GM21526 (cell line): Measurements from ENCODE around the gene PCF11.
"Not testable (repeated sequence)": the region's sequence is repeated elsewhere in the genome, so short reads cannot be mapped to it uniquely, and the experiment has no call there.

Source experiments
- ATAC-seq: cut with Tn5 transposase; IDR thresholded peaks from one replicate; pipeline ENCODE4 v1.9.1; 2021; ENCODE audit warnings: moderate library complexity; ENCODE audit not compliant: unreplicated experiment, low FRiP score

The PCF11 gene

DNA sequence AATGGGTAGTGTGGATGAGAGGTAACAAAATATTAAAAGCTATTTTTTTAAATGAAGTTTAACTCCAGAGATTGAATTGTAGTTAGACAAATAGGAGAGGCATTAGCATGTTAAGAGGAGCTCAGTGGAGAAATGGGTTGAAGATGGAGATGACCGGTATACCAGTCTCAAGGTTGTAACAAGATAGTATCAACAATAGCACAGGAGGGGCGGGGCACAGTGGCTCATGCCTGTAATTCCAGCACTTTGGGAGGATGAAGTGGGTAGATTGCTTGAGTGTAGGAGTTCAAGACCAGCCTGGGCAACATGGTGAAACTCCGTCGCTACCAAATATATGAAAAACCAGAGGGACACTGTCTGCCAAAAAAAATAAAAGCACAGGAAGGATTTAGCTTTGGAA lies 30.5 kb downstream of the PCF11 start:
- ATAC-seq, result no peak

DNA sequence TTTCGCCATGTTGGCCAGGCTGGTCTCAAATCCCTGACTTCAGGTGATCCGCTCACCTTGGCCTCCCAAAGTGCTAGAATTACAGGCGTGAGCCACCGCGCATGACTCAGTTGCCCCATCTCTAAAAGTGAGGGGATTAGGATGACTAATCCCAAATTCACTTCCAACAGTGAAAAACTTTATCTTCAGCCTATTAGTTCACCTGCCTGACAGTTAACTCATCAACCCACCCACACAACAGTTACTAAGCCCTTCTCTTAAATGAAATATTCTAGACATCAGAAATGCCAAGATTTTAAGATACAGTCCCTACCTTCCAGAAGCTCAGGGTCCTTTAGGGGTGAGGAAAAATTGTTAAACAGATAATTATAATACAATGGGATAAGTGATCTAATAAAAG lies 34.6 kb downstream of the PCF11 start:
- no peak for ATAC-seq

DNA sequence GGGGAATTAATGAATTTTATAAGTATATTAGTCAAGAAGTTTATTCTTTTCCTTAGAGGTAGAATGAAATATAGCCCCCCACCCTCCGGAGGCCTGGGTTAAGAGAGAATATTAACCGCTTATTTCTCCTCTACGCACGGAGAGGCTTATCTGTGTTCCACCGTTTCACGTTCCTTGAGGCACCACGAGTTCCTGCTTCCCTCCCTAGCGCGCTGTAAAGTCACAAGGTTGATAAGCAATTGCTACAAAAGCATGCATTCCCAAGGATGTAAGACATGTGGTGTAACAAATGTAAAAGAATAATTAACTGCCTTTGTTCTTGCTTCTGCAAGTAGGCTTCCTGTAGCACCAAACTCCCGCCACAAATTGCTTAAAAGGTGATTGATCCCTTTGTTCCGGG lies 35.1 kb downstream of the PCF11 start:
- ATAC-seq, result no peak

DNA sequence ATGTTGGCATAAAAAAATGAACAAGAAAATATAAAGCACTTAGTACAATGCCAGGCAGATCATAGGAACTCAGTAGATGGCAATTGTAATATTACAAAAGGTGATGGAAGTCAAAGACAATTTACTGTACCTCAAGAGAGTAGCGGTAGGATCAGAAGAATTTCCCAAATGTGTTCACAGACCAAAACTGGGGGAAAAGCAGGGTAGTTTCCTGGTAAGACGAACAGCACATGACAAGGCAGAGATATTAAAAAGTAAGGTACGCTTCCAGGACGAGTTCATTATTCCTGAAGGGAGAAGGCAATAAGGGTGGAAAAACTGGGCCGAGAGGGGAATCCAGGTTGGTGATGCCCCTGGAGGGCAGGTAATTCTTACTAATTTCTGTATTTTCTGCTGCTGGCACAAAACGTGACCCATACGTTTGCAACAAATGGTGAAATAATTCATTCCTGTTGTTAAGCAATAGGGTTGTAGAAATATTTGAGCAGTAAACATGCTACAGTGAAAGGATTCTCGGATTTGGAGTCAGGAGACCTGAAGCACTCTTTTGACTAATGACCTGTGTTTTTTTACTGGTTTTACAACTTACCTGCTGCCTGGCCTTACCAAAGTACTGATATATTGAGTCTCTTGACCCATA lies 35.8 kb downstream of the PCF11 start:
- no peak for ATAC-seq

DNA sequence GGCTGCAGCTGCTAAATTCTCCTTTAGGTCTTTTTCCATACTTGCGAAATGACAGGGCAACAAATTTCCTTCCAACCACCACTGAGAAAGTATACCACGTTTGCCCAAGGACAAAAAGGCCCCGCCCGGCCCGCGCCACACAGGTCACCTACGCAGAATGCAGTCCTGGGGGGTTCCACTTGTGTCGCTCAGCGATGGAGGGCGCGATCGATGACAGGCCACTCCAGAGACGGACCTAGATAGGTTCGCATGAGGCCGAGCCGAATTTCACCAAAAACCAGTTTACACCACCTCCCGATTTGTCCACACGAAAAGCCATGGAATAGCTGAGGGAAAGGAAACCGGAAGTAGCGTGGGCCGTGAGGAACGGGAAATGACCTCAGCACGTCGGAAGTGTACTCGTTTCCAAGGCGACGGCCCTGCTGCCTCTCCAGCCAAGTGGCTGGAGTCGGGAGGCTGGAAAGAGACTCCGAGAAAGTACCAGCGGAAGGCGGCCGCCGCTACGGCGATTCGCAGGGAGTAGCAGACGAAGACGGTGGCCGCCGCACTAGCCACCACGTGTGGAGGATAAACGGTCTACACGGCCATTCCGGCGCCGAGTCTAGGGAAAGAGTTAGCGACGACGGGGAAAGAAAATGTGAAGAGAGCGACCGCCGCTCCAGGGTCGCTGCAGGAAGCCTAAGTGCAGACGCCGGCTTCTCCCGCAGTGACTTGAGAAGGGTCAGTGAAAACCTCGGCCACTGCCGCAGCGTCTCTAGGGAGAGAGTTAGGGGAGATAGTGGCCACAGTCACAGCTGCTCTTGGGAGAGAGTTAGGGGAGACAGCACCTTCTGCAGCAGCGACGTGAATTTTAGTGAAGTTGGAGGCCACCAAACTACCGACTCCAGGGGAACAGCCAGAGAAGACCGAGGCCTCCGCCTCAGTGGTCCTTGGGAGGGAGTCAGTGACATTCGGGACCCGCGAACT lies 36.7 kb downstream of the PCF11 start, which contains the start of gene ANKRD42:
ANKRD42 (plus strand) TSS at position 398 of the 966 bp plus-strand sequence. CDS start 959 bp downstream, outside the sequence.
- ATAC-seq, result peak; percentile 90

DNA sequence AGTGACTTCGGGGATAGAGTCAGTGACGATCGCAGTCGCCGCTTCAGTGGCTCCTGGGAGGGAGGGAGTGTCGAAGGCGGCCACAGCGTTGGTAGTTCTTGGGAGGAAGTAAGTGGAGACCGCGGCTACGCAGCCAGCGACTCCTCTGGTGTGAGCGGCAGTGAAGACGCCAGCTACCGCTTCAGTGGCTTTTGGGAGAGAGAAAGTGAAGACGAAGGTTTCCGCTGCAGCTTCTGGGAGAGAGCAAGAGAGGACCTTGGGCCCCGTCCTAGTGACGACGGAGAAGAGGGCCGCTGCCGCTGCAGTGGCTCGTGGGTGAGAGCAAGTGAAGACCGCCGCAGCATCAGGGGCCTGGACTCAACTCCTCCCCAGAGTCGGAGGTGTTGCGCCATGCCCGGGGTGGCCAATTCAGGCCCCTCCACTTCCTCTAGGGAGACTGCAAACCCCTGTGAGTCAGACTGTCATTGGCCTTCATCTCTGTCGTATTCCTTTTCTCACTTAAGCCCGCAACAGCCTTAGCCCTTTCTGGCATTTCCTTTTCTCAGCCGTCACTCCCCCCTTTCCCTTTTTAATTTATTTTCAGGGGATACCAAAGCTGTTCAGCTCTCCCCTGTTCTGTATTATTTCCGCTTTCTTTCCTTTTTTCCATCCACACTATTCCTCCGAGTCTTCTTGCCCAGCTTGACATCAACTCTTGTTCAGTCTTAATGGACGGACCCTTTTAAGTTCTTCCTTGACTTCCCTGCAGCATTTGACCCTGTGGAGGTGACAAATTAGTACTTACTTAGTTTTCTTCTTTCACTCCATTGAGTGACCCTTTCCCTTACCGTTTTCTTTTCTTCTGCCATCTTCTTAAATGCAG lies 37.6 kb downstream of the PCF11 start:
- peak; percentile 59 for ATAC-seq

DNA sequence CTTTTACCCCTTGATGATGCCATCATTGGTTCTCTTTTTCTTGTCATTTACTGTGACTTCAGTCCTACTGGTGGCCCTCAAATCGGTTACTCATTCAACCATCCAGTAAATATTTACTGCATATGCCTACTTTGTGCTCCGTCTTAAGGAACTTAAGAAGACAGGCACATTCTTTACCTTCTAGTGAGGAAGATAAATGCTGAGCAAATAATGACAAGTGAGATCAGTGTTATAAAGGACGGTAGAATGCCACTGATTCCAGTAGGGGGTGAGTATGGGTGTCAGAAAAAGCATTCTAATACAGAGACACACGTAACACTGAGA lies 38.2 kb downstream of the PCF11 start:
- no peak for ATAC-seq

DNA sequence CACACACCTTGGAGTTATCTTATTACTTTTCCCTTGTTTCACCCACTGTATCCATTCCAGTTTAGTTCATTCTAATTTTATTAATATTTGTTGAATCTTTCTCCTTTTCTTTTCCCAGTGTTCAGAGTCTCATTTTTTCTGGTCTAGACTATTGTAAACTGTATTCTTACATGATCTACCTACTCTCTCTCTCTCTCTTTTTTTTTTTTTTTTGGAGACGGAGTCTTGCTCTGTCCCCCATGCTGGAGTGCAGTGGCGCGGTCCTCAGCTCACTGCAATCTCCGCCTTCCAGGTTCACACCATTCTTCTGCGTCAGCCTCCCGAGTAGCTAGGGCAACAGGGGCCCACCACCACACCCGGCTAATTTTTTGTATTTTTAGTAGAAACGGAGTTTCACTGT lies 38.7 kb downstream of the PCF11 start:
- ATAC-seq, result no peak

DNA sequence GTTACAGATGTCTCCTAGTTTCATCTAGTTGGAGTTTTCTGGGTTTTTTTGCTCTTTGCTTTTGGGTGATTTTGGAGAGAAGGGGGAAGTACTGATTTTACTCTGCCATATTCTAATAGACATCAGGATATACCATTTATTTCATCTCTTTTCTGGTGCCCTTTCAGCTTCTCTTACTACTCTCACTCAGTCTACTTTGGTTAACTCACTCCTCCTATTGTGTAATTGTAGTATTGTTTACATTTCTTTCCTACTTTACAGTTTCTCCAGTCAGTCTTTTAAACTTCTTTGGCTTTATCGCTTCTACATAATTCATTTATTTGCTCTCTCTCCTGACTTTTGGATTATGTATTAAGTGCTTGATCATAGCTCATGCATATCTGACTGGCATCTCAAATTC lies 43.1 kb downstream of the PCF11 start:
- no peak for ATAC-seq

DNA sequence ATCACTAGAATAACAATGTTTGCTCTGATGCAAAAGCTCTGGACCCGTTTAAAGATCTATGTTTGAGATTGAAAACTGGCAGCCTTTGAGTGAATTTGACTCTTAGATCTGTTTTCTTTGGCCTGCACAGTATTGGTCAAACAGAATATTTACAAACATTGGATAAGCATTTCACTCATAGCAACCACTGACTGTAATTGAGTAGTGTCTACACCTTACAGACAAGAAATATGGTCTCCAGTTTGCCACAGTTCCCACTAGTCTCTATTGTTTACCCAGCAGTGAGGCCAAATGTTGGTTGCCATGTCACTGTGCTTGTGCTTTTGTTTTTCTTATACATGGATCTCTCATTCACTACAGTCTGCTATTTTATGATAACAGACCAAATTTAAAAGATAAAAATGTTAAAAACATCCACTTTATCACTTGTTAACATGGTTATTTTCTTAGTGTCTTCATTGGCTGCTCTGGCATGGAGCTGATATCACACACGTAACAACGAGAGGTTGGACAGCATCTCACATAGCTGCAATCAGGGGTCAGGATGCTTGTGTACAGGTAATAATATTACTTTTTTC lies 48.8 kb downstream of the PCF11 start:
- ATAC-seq, result no peak

DNA sequence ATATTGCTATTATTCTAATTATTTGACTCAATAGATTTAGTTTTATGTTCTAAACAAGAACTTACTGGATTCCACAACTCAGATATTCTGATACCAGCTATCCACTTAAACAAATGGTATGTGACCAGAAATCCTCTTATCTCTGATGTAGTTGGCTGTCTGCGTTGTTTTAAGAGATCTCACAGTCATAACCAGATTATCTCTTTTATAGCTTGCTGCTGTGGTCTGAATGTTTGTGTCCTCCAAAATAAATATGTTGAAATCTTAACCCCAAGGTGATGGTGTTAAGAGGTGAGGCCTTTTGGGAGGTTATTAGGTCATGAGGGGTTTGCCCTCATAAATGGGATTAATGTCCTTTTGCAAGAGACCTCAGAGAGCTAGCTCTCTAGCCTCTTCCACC lies 49.3 kb downstream of the PCF11 start:
- ATAC-seq, result no peak

DNA sequence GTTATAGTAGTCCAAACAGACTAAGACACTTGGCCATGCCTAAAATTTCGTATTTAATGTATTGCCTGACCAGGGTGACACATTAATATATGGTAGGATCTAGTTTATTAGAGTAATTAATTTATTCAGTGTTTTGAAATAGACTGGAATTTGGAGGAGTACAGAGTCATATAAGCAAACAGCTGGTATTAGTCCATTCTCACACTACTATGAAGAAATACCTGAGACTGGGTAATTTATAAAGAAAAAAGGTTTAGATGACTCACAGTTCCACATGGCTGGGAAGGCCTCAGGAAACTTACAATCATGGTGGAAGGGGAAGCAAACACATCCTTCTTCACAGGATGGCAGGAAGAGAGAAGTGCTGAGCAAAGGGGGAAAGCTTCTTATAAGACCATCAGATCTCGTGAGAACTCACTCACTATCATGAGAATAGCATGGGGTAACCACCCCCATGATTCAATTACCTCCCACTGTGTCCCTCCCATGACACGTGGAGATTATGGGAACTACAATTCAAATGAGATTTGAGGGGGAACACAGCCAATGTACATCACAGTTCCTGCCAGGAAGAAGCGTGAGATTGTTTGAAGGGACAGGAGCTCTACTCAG lies 49.9 kb downstream of the PCF11 start:
- not testable (repeated sequence) for ATAC-seq

DNA sequence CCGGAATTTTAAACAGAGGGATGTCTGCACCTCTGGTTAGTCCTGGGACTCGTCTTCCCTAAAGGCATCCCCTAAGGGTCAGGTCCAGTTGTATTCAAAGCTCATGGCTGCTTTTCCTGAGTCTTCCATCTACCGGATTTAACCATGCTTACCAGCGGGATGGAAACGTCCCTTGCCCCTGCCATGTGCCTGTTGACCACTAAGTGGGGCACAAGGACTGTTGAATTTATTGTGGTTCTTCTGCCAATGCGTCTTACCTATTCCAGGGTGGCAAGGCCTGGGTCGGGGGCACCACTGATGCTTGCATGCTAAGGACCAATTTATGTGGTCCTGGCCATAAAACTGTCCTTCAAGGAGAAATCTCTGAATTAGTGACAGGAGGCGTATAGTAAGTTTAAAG lies 62.2 kb downstream of the PCF11 start:
- ATAC-seq, result no peak

DNA sequence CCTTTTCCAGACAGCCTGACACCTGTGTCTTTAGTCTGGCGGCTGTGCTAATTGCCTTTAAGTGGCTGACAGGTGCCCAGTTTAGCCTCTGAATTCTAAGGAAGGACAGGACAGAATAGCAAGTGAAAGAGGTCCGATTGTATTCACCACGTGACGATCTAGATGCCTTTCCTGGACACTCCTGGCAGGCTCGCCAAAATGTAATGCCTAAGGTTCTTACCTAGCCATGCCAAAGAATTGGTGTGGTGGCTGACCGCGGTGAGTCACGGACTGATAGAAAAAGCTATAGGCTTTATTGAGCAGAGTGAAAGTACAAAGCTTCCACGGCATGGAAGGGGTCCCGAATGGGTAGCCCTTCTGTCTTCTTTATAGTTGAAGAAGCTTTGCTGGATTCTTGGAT lies 63.3 kb downstream of the PCF11 start:
- no peak for ATAC-seq

DNA sequence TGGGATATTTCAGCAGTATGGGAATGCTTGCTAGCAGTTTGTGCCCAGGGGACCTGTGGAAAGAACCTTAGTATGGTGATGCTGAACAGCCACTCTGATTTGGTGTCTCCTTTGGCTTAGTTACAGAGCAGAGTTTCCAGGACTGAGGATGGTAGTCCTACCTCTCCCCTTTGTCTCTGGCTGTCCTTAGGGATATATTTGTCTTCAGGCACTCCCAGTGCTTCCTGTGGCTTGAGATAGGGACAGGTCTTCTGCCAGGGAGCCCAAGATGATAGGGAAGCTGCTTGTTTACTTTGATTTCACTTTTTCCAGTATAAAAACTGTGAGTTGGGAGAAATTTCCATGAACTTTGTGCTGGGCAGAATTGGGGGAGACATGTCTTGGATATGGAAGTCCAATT lies 64.8 kb downstream of the PCF11 start:
- ATAC-seq, result no peak

DNA sequence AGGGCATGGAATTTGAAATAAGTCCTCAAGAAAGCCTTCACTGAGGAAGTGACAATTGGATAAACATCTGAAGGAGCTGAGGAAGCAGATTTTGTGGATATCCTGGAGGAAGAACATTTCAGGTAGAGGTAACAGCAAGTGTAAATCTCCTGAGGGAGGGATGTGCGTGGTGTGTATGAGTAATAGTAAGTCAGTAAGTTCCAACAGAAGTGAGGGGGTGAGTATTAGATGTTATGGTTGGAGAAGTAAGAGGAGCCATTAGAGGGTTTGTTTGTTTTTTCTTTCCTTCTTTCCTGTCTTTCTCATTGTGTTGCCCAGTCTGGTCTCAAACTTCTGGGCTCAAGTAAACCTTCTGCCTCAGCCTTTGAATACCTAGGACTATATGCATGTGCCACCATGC lies 65.6 kb downstream of the PCF11 start:
- ATAC-seq, result no peak

DNA sequence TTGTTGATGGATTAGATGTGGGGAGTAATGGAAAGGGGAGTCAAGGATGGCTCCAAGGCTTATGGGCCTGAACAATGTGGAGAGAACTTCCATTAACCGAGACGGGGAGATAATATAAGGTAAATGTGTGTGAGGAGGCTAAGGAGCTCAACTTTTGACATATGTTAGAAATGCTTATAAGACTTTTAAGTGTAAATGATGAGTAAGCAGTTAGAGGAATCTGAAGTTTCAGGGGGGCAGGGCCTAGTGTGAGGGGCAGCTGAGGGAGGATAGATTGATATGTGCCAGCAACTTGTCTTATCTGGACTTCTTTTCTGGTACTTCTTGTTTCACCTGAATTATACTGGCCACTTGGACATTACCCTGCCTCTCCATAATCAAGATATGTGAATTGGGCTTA lies 66.5 kb downstream of the PCF11 start:
- no peak for ATAC-seq

DNA sequence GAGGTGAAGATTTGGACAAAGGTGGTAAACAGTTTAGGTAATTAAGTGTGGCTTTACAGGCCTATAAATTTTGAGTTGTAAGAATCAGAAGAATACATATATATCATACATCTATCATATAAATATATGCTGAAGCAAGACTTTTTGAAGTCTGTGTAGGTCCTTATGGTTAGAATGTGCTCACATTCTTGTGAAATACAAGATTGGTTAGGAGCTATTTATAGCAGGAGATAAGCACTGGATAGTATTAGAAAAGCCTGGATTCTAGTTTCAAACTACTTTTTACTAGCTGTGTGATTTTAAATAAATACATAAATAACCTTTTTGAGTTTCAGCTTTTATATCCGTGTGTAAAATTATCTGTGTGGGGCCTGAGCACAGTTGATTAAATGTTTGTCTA lies 78.9 kb downstream of the PCF11 start:
- ATAC-seq, result no peak
